ENCODE measurements around the gene FRMD7.
"Not testable (repeated sequence)": the region's sequence is repeated elsewhere in the genome, so short reads cannot be mapped to it uniquely, and the experiment has no call there.

The FRMD7 gene

GRCh38 chrX:132119283-132119682, 8.5 kb downstream of the FRMD7 start:
- no peaks in the 10 kb centered on the region for H3K4me1 Mint-ChIP-seq
- no peak for ATAC-seq (ENCODE audit: low read depth)
- H3K27me3 Mint-ChIP-seq, result no peaks in the 10 kb centered on the region
- no peak overlapping the region for H3K27ac Mint-ChIP-seq
- H3K36me3 Mint-ChIP-seq, result no peaks in the 10 kb centered on the region
- no peak for DNase-seq (ENCODE audit: low spot score in 2 of 2)
- no peaks in the 10 kb centered on the region for H3K9me3 Mint-ChIP-seq
- H3K4me3 Mint-ChIP-seq, result no peak overlapping the region

- Mint-ChIP-seq H3K27ac (no peak overlapping the region), H3K4me1 (no peaks in the 10 kb centered on the region), H3K27me3 (no peaks in the 10 kb centered on the region), H3K4me3 (no peak overlapping the region), H3K36me3 (no peaks in the 10 kb centered on the region), H3K9me3 (no peaks in the 10 kb centered on the region)
- DNase-seq (ENCODE audit: low spot score in 2 of 2), result no peak
- no peak for ATAC-seq (ENCODE audit: low read depth)
These were observed 9.5 kb downstream of the FRMD7 start for GRCh38 chrX:132118358-132118757.

- H3K9me3 Mint-ChIP-seq, result no peaks in the 10 kb centered on the region
- H3K27ac Mint-ChIP-seq, result no peak overlapping the region
- DNase-seq (ENCODE audit: low spot score in 2 of 2) (no peak), ATAC-seq (ENCODE audit: low read depth) (no peak)
- H3K36me3 Mint-ChIP-seq, result no peaks in the 10 kb centered on the region
- H3K4me3 Mint-ChIP-seq, result no peak overlapping the region
- no peaks in the 10 kb centered on the region for H3K4me1 Mint-ChIP-seq
- H3K27me3 Mint-ChIP-seq, result no peaks in the 10 kb centered on the region
These were observed 12.0 kb downstream of the FRMD7 start for GRCh38 chrX:132115792-132116191.

- Mint-ChIP-seq H3K36me3 (no peaks in the 10 kb centered on the region), H3K4me3 (no peak overlapping the region), H3K9me3 (no peaks in the 10 kb centered on the region), H3K27ac (no peak overlapping the region), H3K27me3 (no peaks in the 10 kb centered on the region), H3K4me1 (no peaks in the 10 kb centered on the region)
- ATAC-seq (ENCODE audit: low read depth) (no peak), DNase-seq (ENCODE audit: low spot score in 2 of 2) (no peak)
These were observed 13.2 kb downstream of the FRMD7 start for GRCh38 chrX:132114607-132115006.

- no peaks in the 10 kb centered on the region for H3K27me3 Mint-ChIP-seq
- no peaks in the 10 kb centered on the region for H3K9me3 Mint-ChIP-seq
- H3K4me3 Mint-ChIP-seq, result no peak overlapping the region
- no peaks in the 10 kb centered on the region for H3K4me1 Mint-ChIP-seq
- no peaks in the 10 kb centered on the region for H3K36me3 Mint-ChIP-seq
- H3K27ac Mint-ChIP-seq, result no peak overlapping the region
- DNase-seq (ENCODE audit: low spot score in 2 of 2) (no peak), ATAC-seq (ENCODE audit: low read depth) (no peak)
These were observed 20.5 kb downstream of the FRMD7 start for GRCh38 chrX:132107291-132107690.

GRCh38 chrX:132101799-132102198, 26.0 kb downstream of the FRMD7 start:
- ATAC-seq (ENCODE audit: low read depth), result no peak
- Mint-ChIP-seq H3K27me3 (peaks cover 10% of the 10 kb centered on the region), H3K4me3 (no peak overlapping the region), H3K4me1 (no peaks in the 10 kb centered on the region), H3K36me3 (no peaks in the 10 kb centered on the region), H3K27ac (no peak overlapping the region), H3K9me3 (no peaks in the 10 kb centered on the region)
- no peak for DNase-seq (ENCODE audit: low spot score in 2 of 2)

GRCh38 chrX:132101206-132101605, 26.6 kb downstream of the FRMD7 start:
- ATAC-seq (ENCODE audit: low read depth), result no peak
- no peak for DNase-seq (ENCODE audit: low spot score in 2 of 2)
- H3K36me3 Mint-ChIP-seq, result no peaks in the 10 kb centered on the region
- no peak overlapping the region for H3K4me3 Mint-ChIP-seq
- peaks cover 10% of the 10 kb centered on the region for H3K27me3 Mint-ChIP-seq
- H3K4me1 Mint-ChIP-seq, result no peaks in the 10 kb centered on the region
- H3K27ac Mint-ChIP-seq, result no peak overlapping the region
- H3K9me3 Mint-ChIP-seq, result no peaks in the 10 kb centered on the region

- H3K36me3 Mint-ChIP-seq, H3K27me3 Mint-ChIP-seq: not testable (repeated sequence)
These were observed 29.1 kb downstream of the FRMD7 start for GRCh38 chrX:132098704-132099103.

GRCh38 chrX:132094164-132094563, 33.7 kb downstream of the FRMD7 start:
- H3K9me3 Mint-ChIP-seq, result no peaks in the 10 kb centered on the region
- peaks cover 12% of the 10 kb centered on the region for H3K27me3 Mint-ChIP-seq
- no peak overlapping the region for H3K27ac Mint-ChIP-seq
- H3K36me3 Mint-ChIP-seq, result no peaks in the 10 kb centered on the region
- H3K4me1 Mint-ChIP-seq, result peaks cover 7% of the 10 kb centered on the region
- no peak for DNase-seq (ENCODE audit: low spot score in 2 of 2)
- ATAC-seq (ENCODE audit: low read depth), result no peak
- H3K4me3 Mint-ChIP-seq, result no peak overlapping the region

More at GRCh38 chrX:132098704-132099103, 29.1 kb downstream of the FRMD7 start:
- ATAC-seq (ENCODE audit: low read depth); H3K27ac Mint-ChIP-seq; H3K4me1 Mint-ChIP-seq; H3K4me3 Mint-ChIP-seq; DNase-seq (ENCODE audit: low spot score in 2 of 2); H3K9me3 Mint-ChIP-seq: not testable (repeated sequence)

- H3K27ac Mint-ChIP-seq, result no peak overlapping the region
- no peak overlapping the region for H3K4me3 Mint-ChIP-seq
- peaks cover 7% of the 10 kb centered on the region for H3K4me1 Mint-ChIP-seq
- ATAC-seq (ENCODE audit: low read depth), result no peak
- no peaks in the 10 kb centered on the region for H3K9me3 Mint-ChIP-seq
- DNase-seq (ENCODE audit: low spot score in 2 of 2), result no peak
- H3K27me3 Mint-ChIP-seq, result peaks cover 9% of the 10 kb centered on the region
- H3K36me3 Mint-ChIP-seq, result no peaks in the 10 kb centered on the region
These were observed 34.5 kb downstream of the FRMD7 start for GRCh38 chrX:132093239-132093860.

GRCh38 chrX:132092439-132093065, 35.3 kb downstream of the FRMD7 start:
- DNase-seq (ENCODE audit: low spot score in 2 of 2), result peak; percentile 15 to 21
- no peaks in the 10 kb centered on the region for H3K36me3 Mint-ChIP-seq
- peak; percentile 70 for ATAC-seq (ENCODE audit: low read depth)
- H3K9me3 Mint-ChIP-seq, result no peaks in the 10 kb centered on the region
- no peak overlapping the region for H3K27ac Mint-ChIP-seq
- peaks cover 7% of the 10 kb centered on the region for H3K4me1 Mint-ChIP-seq
- H3K4me3 Mint-ChIP-seq, result no peak overlapping the region
- H3K27me3 Mint-ChIP-seq, result peaks cover 7% of the 10 kb centered on the region

GRCh38 chrX:132090403-132091159, 37.2 kb downstream of the FRMD7 start:
- Mint-ChIP-seq H3K9me3 (no peaks in the 10 kb centered on the region), H3K4me1 (peaks cover 7% of the 10 kb centered on the region), H3K4me3 (no peak overlapping the region), H3K27me3 (peaks cover 4% of the 10 kb centered on the region), H3K36me3 (no peaks in the 10 kb centered on the region), H3K27ac (no peak overlapping the region)
- ATAC-seq (ENCODE audit: low read depth) (no peak), DNase-seq (ENCODE audit: low spot score in 2 of 2) (no peak)

GRCh38 chrX:132088864-132089263, 39.0 kb downstream of the FRMD7 start:
- Mint-ChIP-seq H3K9me3 (no peaks in the 10 kb centered on the region), H3K4me3 (no peak overlapping the region), H3K27ac (no peak overlapping the region), H3K4me1 (peaks cover 7% of the 10 kb centered on the region), H3K36me3 (no peaks in the 10 kb centered on the region), H3K27me3 (peaks cover 4% of the 10 kb centered on the region)
- ATAC-seq (ENCODE audit: low read depth) (no peak), DNase-seq (ENCODE audit: low spot score in 2 of 2) (no peak)

- Mint-ChIP-seq H3K27me3 (peaks cover 4% of the 10 kb centered on the region), H3K27ac (no peak overlapping the region), H3K4me1 (peaks cover 2% of the 10 kb centered on the region), H3K36me3 (no peaks in the 10 kb centered on the region), H3K4me3 (no peak overlapping the region), H3K9me3 (no peaks in the 10 kb centered on the region)
- no peak for DNase-seq (ENCODE audit: low spot score in 2 of 2)
- no peak for ATAC-seq (ENCODE audit: low read depth)
These were observed 41.1 kb downstream of the FRMD7 start for GRCh38 chrX:132086672-132087071.
